BJ (cell line): ENCODE results near the gene KCNAB1. TPM values are rescaled to one million over a fixed set of nuclear protein-coding genes. Genes with fewer than 3 reads are reported as not detected.

ENCODE experiments used
- CTCF ChIA-PET: fragments of 350-600 bp; formaldehyde crosslinking; extraction: SDS; loops from one replicate; lab custom pipeline; 2021; ENCODE audit warnings: antibody characterized with exemption, inconsistent platforms; lab: Yijun Ruan, JAX
- POLR2A ChIA-PET: fragments of 300-600 bp; sonication (Branson Sonifier 250); formaldehyde crosslinking; extraction: SDS; loops from one replicate; lab custom pipeline; 2021; ENCODE audit warnings: antibody characterized with exemption; lab: Charles Lee
- DNase-seq: peaks from one replicate; pipeline ENCODE4 v3.0.0-alpha.2; 2011; ENCODE audit warnings: low read depth
- H3K27me3 ChIP-seq: 2 replicates; pipeline ENCODE4 v1.6.0; 2011; ENCODE audit warnings: low read length; ENCODE audit not compliant: control insufficient read depth, insufficient read depth
- H3K36me3 ChIP-seq: 2 replicates; pipeline ENCODE4 v1.5.1; 2011; ENCODE audit warnings: low read length; ENCODE audit not compliant: control insufficient read depth, insufficient read depth
- H3K4me3 ChIP-seq: 2 replicates; pipeline ENCODE4 v1.5.1; 2011; ENCODE audit warnings: low read depth, mild to moderate bottlenecking, control low read depth, low read length
- polyA plus RNA-seq: library from polyadenylated mRNA; depleted of rRNA; stranded (reverse); fragments of >200 nt; gene quantifications from 2 replicates; pipeline ENCODE4 v1.2.3, GENCODE V29; 2011
- TF ChIP-seq, protein P1 (sequence below): IDR thresholded peaks from 2 replicates; pipeline ENCODE4 v1.5.1; 2011; ENCODE audit warnings: low read depth, mild to moderate bottlenecking, control low read depth, inconsistent platforms, low read length, moderate library complexity; ENCODE audit not compliant: insufficient read depth

The KCNAB1 gene
- polyA plus RNA-seq, 1 experiment = not detected

DNA sequence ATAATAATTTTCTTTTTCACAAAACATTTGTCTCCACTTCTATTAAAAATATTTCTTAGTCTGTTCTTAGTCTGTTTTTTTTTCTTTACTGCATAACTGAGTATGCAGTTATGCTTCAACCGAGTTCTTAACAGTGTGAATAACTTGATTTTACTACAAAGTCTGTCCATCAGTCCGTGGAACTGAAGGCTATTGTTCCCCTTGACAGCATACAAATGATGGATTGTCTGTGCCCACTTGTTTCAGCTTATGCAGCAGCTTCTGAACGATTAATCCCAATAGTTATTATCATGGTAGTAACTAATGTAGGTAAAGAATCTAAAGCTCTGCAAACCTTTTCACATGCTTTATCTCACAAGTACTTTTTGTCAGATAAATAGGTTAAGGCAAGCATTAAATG lies 283.8 kb downstream of the KCNAB1 start:
- ChIA-PET POLR2A (no interaction called here), CTCF (interaction anchor here (1.3 kb wide), 1 partner anchor 8 kb away, joined by 3 read pairs; no protein-coding TSS in a partner anchor)
- DNase-seq = no peak
- TF ChIP-seq, protein P1, sequence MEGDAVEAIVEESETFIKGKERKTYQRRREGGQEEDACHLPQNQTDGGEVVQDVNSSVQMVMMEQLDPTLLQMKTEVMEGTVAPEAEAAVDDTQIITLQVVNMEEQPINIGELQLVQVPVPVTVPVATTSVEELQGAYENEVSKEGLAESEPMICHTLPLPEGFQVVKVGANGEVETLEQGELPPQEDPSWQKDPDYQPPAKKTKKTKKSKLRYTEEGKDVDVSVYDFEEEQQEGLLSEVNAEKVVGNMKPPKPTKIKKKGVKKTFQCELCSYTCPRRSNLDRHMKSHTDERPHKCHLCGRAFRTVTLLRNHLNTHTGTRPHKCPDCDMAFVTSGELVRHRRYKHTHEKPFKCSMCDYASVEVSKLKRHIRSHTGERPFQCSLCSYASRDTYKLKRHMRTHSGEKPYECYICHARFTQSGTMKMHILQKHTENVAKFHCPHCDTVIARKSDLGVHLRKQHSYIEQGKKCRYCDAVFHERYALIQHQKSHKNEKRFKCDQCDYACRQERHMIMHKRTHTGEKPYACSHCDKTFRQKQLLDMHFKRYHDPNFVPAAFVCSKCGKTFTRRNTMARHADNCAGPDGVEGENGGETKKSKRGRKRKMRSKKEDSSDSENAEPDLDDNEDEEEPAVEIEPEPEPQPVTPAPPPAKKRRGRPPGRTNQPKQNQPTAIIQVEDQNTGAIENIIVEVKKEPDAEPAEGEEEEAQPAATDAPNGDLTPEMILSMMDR = no peak
- no peaks in the 10 kb centered on the region for H3K36me3 ChIP-seq
- H3K27me3 ChIP-seq = peaks cover 3% of the 10 kb centered on the region; the same call in 1 of the 2 replicates
- H3K4me3 ChIP-seq = no peak overlapping the region

DNA sequence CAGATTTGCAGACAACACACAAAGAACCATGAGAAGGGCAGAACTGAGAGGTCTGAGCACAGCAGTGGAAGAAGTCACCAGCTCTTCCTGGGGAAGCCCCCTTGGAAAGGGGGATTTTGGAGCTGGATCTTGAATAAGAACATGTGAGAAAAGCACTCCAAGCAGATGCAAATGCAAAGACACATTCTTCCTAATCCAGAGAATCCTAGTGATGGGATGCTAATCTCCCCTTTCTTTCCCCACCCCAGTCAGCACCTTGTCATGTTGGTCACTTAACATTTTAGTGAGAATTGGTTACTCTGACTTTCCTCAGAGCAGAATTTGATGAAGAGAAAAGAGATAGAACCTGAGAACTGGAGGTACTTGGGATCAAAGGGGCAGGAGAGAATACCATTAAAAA lies 286.0 kb downstream of the KCNAB1 start:
- ChIA-PET CTCF (no interaction called here), POLR2A (no interaction called here)
- TF ChIP-seq, protein P1 = no peak
- no peak for DNase-seq
- H3K36me3 ChIP-seq = no peaks in the 10 kb centered on the region
- H3K4me3 ChIP-seq = no peak overlapping the region
- H3K27me3 ChIP-seq = peaks cover 3% of the 10 kb centered on the region; the same call in 1 of the 2 replicates

DNA sequence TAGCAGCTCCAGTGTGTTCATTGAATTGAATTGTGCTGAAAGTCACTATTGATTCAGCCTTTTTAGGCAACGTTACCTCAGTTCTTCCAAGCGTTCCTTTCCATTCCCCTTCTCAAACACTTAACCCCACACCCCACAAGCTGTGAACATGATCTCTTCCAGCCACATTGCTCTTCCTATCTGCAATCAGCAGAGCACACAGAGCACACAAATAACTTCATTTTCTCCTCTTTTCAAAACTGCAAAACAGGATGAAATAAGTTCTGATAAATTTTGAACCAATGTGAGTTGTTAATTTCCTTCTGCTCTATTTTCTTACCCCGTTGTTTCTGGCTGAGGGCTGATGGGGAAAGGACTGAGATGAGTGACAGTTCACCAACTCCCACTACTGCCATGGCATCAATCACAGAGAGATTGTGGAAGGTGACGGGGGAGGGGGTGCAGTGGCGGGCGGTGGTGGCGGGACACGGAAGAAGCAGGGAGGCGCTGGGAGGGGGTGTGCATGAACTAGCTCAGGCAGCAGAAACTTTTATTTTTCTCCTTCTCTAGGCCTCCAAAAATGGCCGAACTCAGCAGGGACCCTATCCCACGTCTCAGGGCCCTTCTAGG lies 287.3 kb downstream of the KCNAB1 start:
- Histone ChIP-seq H3K36me3 (no peaks in the 10 kb centered on the region), H3K4me3 (no peak overlapping the region), H3K27me3 (peaks cover 3% of the 10 kb centered on the region; the same call in 1 of the 2 replicates)
- TF ChIP-seq, protein P1 = no peak
- ChIA-PET CTCF (interaction anchor here (0.6 to 0.8 kb wide), 2 partner anchors 42 to 77 kb away, joined by 3 to 4 read pairs; no protein-coding TSS in a partner anchor), POLR2A (no interaction called here)
- DNase-seq = no peak

DNA sequence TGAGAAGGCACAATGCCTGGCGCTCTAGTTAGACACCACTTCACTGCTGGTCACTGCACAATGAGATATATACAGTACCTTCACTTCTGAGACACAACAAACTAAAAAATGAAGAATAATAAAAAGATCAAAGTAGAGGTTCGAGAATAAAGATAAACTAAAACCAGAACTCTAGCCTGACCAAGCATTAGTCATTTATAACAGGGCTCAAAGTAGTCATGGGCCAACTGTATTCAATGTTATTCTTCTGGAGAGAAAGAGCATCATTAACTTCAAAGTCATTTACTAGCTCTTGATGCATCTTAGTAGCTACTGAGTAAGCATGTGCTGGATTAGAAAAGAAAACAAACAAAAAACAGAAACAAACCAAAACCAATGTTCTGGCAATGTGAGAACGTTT lies 289.3 kb downstream of the KCNAB1 start:
- ChIA-PET CTCF (interaction anchor here (1.3 kb wide), 1 partner anchor 100 kb away, joined by 6 read pairs; no protein-coding TSS in a partner anchor), POLR2A (no interaction called here)
- TF ChIP-seq, protein P1 = no peak
- Histone ChIP-seq H3K27me3 (no peaks in the 10 kb centered on the region), H3K4me3 (no peak overlapping the region), H3K36me3 (no peaks in the 10 kb centered on the region)
- DNase-seq = no peak

DNA sequence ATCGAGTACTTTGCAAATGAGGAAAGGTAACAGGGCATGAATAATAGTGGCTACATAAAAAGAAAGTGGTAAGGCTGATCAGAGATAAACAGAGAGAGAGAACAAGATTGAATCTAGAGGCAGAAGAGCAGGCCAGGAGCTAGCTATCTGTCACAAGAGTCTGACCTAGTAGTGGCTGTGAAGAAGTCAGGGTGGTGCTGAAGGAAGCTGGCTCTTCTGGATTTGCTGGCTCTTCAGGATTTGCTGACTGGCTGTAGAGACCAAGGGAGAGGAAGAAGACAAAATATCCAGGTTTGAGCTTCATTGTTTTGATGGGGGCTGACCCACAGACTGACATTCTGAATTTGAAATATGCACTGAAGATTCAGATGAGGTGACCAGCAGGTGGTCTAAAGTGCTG lies 292.2 kb downstream of the KCNAB1 start:
- TF ChIP-seq, protein P1 = no peak
- ChIA-PET POLR2A (no interaction called here), CTCF (no interaction called here)
- no peaks in the 10 kb centered on the region; the same call in 1 of the 2 replicates for H3K27me3 ChIP-seq
- no peaks in the 10 kb centered on the region for H3K36me3 ChIP-seq
- no peak overlapping the region for H3K4me3 ChIP-seq
- no peak for DNase-seq
